Measurements from ENCODE around the gene ANP32A.

ANP32A gene

GRCh38 chr15:68809517-68809916, 11.2 kb downstream of the ANP32A start:
- CTCF ChIA-PET, result no interaction called here
- TF ChIP-seq CTCF (conservative IDR thresholded peaks at IDR 0.05; ENCODE audit: low read depth), result no peak
- H3K27ac ChIP-seq, result no peak overlapping the region
- no peak for DNase-seq (ENCODE audit: low spot score)
- POLR2A ChIA-PET (ENCODE audit: low non-redundant PET), result interaction anchor here (0.6 kb wide), 1 partner anchor 11 kb away, joined by 3 read pairs; no protein-coding TSS in a partner anchor

GRCh38 chr15:68808770-68809169, 11.9 kb downstream of the ANP32A start:
- TF ChIP-seq CTCF (conservative IDR thresholded peaks at IDR 0.05; ENCODE audit: low read depth), result no peak
- CTCF ChIA-PET, result interaction anchor here (0.7 kb wide), 1 partner anchor 71 kb away, joined by 3 read pairs; no protein-coding TSS in a partner anchor
- POLR2A ChIA-PET (ENCODE audit: low non-redundant PET), result interaction anchor here (0.6 kb wide), 1 partner anchor 10 kb away, joined by 3 read pairs; no protein-coding TSS in a partner anchor
- no peak overlapping the region for H3K27ac ChIP-seq
- no peak for DNase-seq (ENCODE audit: low spot score)

GRCh38 chr15:68808091-68808490, 12.6 kb downstream of the ANP32A start:
- H3K27ac ChIP-seq, result no peak overlapping the region
- POLR2A ChIA-PET (ENCODE audit: low non-redundant PET), result no interaction called here
- CTCF ChIA-PET, result interaction anchor here (0.6 kb wide), 1 partner anchor 58 kb away, joined by 3 read pairs; no protein-coding TSS in a partner anchor
- TF ChIP-seq CTCF (conservative IDR thresholded peaks at IDR 0.05; ENCODE audit: low read depth), result no peak
- no peak for DNase-seq (ENCODE audit: low spot score)

GRCh38 chr15:68807249-68807648, 13.4 kb downstream of the ANP32A start:
- ChIA-PET POLR2A (ENCODE audit: low non-redundant PET) (no interaction called here), CTCF (interaction anchor here (0.6 to 0.7 kb wide), 3 partner anchors 8 to 761 kb away, joined by 3 to 4 read pairs (median 3); no protein-coding TSS in a partner anchor)
- peak overlapping the region; percentile 28 for H3K27ac ChIP-seq
- TF ChIP-seq CTCF (conservative IDR thresholded peaks at IDR 0.05; ENCODE audit: low read depth), result no peak
- DNase-seq (ENCODE audit: low spot score), result no peak

GRCh38 chr15:68806220-68807060, 14.3 kb downstream of the ANP32A start:
- ChIA-PET POLR2A (ENCODE audit: low non-redundant PET) (no interaction called here), CTCF (interaction anchor here (0.7 kb wide), 1 partner anchor 9 kb away, joined by 3 read pairs; no protein-coding TSS in a partner anchor)
- no peak for DNase-seq (ENCODE audit: low spot score)
- TF ChIP-seq CTCF (conservative IDR thresholded peaks at IDR 0.05; ENCODE audit: low read depth), result no peak
- peak overlapping the region; percentile 28 for H3K27ac ChIP-seq

GRCh38 chr15:68802373-68802772, 18.3 kb downstream of the ANP32A start:
- CTCF ChIA-PET, result no interaction called here
- no peak for DNase-seq (ENCODE audit: low spot score)
- POLR2A ChIA-PET (ENCODE audit: low non-redundant PET), result no interaction called here
- TF ChIP-seq CTCF (conservative IDR thresholded peaks at IDR 0.05; ENCODE audit: low read depth), result no peak
- peak overlapping the region; percentile 38 for H3K27ac ChIP-seq

Data from RWPE1 (cell line).